Type B pancreatic cell (in vitro differentiated cells): ENCODE measurements around the gene KRTAP10-4. TPM values are rescaled to one million over a fixed set of nuclear protein-coding genes. Genes with fewer than 3 reads are reported as not detected.
A peak's percentile ranks its signal among the peaks of the same experiment; 100 is the strongest.

Source experiments
- DNase-seq: peaks from one replicate; pipeline ENCODE4 v3.0.0; 2021; ENCODE audit warnings: mixed read lengths; ENCODE audit not compliant: unreplicated experiment; ENCODE audit errors: extremely low spot score
- H3K27ac Mint-ChIP-seq: 2 replicates; pipeline ENCODE4 v1.8.0; 2021; ENCODE audit warnings: mild to moderate bottlenecking, mixed read lengths
- H3K27me3 Mint-ChIP-seq: 2 replicates; pipeline ENCODE4 v1.8.0; 2021; ENCODE audit warnings: mixed read lengths
- H3K36me3 Mint-ChIP-seq: 2 replicates; pipeline ENCODE4 v1.8.0; 2021; ENCODE audit warnings: mixed read lengths
- H3K4me1 Mint-ChIP-seq: one replicate; pipeline ENCODE4 v1.8.0; 2021; ENCODE audit warnings: mixed read lengths; ENCODE audit not compliant: unreplicated experiment
- H3K4me3 Mint-ChIP-seq: 2 replicates; pipeline ENCODE4 v1.8.0; 2021; ENCODE audit warnings: mild to moderate bottlenecking, mixed read lengths
- H3K9me3 Mint-ChIP-seq: 2 replicates; pipeline ENCODE4 v1.8.0; 2021; ENCODE audit warnings: mixed read lengths
- total RNA-seq: library from RNA; stranded (reverse); gene quantifications from 2 replicates; pipeline ENCODE4 v1.2.1, GENCODE V29; 2021; ENCODE audit warnings: low replicate concordance
- TF ChIP-seq, protein P1 (sequence below): fragments of 200-600 bp; sonication (generic); conservative IDR thresholded peaks from 2 replicates; pipeline ENCODE4 v1.5.0; 2021; ENCODE audit warnings: antibody characterized with exemption, mild to moderate bottlenecking

KRTAP10-4 gene
- total RNA-seq, 1 donor from 2014 or later = not detected

DNA sequence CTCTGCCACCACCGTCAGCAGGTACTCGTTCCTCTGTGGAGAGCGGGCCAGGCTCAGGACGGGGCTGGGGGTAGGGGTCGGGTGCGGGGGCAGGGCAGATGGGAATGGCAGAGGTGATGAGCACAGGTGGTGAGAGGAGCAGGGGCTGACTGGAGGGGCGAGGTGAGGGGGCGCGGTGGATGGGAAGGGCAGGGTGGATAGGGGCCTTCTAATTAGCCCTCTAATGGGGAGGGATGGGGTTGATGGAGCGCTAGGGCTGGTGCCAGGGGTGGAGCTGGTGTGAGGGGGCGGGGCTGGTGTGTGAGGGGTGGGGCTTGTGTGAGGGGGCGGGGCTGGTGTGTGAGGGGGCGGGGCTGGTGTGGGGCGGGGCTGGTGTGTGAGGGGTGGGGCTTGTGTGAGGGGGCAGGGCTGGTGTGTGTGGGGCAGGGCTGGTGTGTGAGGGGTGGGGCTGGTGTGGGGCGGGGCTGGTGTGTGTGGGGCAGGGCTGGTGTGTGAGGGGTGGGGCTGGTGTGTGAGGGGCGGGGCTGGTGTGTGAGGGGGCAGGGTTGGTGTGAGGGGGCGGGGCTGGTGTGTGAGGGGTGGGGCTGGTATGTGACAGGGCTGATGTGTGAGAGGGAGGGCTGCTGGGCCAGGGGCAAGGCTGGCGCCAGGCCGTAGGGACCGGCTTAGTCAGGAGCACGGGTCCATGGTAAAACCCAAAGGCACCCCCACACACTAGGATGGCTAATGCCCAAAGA, 39.5 kb upstream of the KRTAP10-4 start:
- Mint-ChIP-seq H3K9me3 (no peaks in the 10 kb centered on the region), H3K4me1 (no peaks in the 10 kb centered on the region), H3K4me3 (no peak overlapping the region), H3K27me3 (no peaks in the 10 kb centered on the region), H3K36me3 (no peaks in the 10 kb centered on the region), H3K27ac (no peak overlapping the region)
- DNase-seq = peak; percentile 27
- TF ChIP-seq, protein P1, sequence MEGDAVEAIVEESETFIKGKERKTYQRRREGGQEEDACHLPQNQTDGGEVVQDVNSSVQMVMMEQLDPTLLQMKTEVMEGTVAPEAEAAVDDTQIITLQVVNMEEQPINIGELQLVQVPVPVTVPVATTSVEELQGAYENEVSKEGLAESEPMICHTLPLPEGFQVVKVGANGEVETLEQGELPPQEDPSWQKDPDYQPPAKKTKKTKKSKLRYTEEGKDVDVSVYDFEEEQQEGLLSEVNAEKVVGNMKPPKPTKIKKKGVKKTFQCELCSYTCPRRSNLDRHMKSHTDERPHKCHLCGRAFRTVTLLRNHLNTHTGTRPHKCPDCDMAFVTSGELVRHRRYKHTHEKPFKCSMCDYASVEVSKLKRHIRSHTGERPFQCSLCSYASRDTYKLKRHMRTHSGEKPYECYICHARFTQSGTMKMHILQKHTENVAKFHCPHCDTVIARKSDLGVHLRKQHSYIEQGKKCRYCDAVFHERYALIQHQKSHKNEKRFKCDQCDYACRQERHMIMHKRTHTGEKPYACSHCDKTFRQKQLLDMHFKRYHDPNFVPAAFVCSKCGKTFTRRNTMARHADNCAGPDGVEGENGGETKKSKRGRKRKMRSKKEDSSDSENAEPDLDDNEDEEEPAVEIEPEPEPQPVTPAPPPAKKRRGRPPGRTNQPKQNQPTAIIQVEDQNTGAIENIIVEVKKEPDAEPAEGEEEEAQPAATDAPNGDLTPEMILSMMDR = no peak

DNA sequence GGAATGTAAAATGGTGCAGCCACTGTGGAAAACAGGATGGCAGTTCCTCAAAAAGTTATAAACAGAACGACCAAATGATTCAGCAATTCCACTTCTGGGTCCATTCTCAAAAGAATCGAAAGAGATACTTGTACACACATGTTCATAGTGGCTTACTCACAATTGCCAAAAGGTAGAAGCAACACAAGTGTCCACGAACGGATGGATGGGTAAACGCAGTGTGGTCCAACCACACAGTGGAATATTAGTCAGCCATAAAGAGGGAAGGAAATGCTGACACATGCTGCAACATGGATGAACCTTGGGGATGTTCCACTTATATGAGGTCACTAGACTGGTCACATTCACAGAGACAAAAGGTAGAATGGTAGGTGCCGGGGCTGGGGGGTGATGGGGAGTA, 38.8 kb upstream of the KRTAP10-4 start:
- Mint-ChIP-seq H3K27me3 (no peaks in the 10 kb centered on the region), H3K9me3 (no peaks in the 10 kb centered on the region), H3K27ac (no peak overlapping the region), H3K4me1 (no peaks in the 10 kb centered on the region), H3K4me3 (no peak overlapping the region), H3K36me3 (no peaks in the 10 kb centered on the region)
- TF ChIP-seq, protein P1 = no peak
- peak; percentile 31 for DNase-seq

DNA sequence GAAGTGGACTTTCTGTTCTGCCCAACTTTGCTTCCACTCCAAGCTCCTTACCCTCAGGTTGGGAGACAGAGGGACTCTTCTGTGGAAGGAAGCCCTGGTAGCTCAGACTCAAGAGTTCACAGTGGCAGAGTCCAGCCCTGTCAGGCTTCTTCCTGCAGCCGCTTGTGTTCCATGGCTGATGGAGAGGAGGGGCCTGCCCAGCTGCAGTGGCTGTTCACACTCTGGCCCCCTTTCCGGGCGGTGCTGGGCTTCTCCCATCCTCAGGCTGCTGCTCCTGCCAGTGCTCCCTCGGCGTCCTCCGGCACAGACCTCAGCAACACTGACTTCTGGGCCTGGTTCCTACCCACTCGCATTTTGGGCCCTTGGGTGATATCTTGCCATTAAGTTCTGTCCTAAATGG, 37.6 kb upstream of the KRTAP10-4 start:
- DNase-seq = peak; percentile 63
- Mint-ChIP-seq H3K9me3 (no peaks in the 10 kb centered on the region), H3K27me3 (no peaks in the 10 kb centered on the region), H3K27ac (no peak overlapping the region), H3K36me3 (no peaks in the 10 kb centered on the region), H3K4me1 (no peaks in the 10 kb centered on the region), H3K4me3 (no peak overlapping the region)
- TF ChIP-seq, protein P1 = no peak

DNA sequence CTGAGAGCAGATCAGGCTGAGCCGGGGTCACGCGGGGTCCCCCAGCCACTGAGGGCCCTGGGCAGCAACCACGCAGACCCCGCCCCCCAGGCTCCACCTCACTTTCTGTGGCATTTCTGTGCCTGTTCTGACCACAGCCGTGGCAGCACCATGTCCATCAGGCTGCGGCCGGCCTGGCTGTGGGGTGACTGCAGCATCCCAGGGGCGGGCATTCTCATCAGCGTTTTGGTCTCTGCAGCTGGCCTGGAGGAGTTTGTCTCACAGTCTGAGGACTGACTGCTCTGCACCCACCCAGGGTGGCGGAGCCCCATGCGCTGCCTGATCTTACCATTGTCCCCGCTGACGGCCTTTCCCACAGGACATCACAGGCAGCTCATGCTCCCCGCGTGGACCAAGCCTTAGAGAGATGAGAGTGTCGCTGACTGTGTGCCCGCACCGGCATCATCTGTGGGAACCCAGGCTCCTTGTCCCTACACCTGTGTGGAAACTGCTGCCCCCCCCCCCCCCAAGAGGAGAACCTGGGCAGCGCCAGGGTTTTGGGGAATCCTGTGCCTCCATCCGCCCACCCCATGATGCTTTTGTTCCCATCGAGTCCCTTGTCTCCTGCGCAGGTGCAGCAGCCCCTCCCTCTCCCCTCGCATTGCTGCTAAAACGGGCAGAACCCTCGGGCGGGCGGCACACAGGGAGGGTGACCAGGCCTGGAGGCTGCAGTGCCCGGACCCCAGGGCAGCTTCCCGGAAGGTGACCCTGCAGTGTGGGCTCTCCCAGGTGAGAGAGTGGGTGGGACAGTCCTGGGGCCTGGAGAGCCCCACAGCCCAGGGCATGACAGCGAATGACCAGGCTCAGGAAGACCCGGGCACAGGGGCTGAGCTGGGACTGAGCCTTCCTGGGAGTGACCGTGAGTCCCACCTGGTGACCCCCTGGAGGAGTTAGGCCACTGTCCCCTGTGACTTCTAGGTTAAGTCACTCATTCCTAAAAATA, 35.3 kb upstream of the KRTAP10-4 start:
- Mint-ChIP-seq H3K36me3 (no peaks in the 10 kb centered on the region), H3K4me3 (no peak overlapping the region), H3K9me3 (no peaks in the 10 kb centered on the region), H3K27me3 (no peaks in the 10 kb centered on the region), H3K4me1 (no peaks in the 10 kb centered on the region), H3K27ac (no peak overlapping the region)
- DNase-seq = no peak
- TF ChIP-seq, protein P1 = no peak

DNA sequence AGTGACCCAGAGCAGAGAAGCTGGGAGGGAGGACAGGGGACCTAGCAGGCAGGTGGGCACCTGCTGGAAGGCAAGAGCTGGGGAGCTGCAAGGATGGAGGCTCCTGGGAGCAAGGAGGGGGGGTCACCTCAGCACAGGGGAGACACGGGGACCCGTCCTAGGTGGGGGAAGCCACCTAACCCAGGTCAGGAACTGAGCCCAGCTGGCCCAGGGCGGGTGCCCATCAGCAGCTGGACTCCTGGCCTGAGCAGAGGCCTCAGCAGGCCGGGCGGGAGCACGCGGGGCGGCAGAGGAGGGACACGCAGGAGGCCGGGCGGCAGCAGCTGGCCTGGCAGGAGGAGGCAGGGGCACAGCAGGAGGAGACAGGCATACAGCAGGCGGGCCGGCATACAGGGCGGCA, 34.5 kb upstream of the KRTAP10-4 start:
- TF ChIP-seq, protein P1 = no peak
- Mint-ChIP-seq H3K4me1 (no peaks in the 10 kb centered on the region), H3K27ac (no peak overlapping the region), H3K9me3 (no peaks in the 10 kb centered on the region), H3K36me3 (no peaks in the 10 kb centered on the region), H3K4me3 (no peak overlapping the region), H3K27me3 (no peaks in the 10 kb centered on the region)
- no peak for DNase-seq
